T47D (cell line): Measurements from ENCODE around the gene EVA1A.

Source experiments
- DNase-seq, 2 experiments: peaks; one replicate each; pipeline versions ENCODE4 v3.0.0 to v3.0.0-alpha.2; 2011 to 2012; ENCODE audit warnings: low read depth in 1 of 2, low spot score in 1 of 2
- JUND ChIP-seq: IDR thresholded peaks from 2 replicates; pipeline ENCODE4 v1.6.1; 2012; ENCODE audit warnings: low read depth
- in situ Hi-C: cut with HindIII; loops from 2 replicates; pipeline ENCODE4 v1.10.0; 2016; ENCODE audit warnings: low sequenced_read_pairs, low pct_unique_long_range_greater_than_20kb

The EVA1A gene

DNA sequence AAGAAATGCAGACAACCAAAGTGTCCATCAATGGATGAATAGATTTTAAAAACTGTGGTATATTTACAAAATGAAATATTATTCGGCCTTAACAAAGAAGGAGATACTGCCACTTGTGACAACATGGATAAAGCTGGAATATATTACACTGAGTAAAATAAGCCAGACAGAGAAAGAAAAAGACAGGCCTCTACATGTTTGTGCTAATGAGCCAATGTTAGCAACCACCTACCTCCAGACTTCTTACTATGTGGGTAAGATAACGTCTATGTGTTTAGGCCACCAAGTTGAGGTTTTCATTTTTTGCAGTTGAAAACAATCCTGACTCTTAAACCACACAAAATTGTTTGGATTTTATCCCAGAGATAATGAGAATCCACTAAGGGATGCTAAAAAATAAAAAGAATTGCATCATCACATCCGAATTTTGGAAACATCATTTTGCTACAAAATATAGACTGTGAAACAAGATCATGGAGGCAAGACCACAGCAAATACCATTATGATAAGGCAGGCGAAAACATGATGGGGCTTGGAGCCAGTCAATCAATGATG is 47.0 kb downstream of the EVA1A start:
- DNase-seq = no peak
- no peak for TF ChIP-seq JUND
- in situ Hi-C loops = no loop called here

DNA sequence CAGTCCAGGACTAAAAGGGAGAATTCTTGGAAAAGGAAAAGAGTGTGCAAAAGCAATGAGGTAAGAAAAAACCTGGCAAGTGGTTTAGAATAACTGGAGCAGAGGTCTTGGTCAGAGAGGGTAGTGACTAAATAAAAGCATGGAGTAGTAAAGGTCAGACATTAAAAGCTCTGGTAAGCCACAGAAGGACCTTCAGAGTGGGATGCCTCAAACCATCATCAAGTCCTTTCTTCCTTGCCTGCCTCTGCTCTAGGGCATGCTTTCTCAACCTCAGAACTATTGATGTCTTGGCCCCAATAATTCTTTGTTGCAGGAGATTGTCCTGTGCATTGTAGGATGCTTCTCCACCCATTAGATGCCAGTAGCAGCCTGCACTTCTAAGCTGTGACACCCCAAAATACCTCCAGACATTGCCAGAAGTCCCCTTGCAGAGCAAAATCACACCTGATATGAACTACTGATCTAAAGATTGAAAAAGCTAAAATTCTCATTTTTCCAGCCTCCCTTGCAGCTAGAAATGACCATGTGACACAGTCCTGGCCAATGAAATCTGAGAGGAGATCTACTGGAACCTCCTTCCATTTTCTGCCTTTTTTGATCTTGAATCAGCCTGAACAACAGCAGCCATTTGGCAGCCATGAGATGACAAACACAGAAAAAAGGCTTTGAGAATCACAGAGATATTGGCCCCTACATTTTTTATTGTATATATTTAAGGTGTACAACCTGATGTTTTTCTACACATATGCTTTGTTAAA is 48.1 kb downstream of the EVA1A start:
- DNase-seq = no peak
- in situ Hi-C loops = no loop called here
- no peak for TF ChIP-seq JUND

DNA sequence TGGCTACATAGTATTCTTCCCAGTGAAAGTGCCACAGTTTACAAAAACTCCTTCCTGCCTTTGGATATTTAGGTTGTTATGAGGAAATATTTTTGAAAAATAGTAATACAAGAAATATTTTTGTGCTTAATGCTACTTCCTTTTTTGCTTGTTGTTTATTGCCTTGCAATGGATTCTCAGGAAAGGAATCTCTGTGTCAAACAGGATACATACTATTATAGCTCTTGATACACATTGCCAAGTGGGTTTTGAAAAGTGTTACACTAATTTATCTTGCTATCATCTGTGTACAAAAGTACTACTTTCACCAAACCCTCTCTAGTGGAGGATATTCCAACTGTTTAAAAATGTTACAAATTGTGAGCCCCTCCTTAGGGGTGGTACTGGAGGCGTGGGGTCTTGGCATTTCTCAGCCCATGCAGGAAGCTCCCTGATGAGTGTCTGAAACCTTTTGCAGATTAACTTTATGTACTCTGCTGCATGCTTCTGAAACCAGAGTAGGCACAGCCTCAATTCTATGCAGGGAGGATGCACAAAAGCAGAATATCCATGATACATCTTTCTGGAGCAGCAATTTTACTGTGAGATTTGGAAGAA is 54.5 kb downstream of the EVA1A start:
- no peak for TF ChIP-seq JUND
- DNase-seq = no peak
- in situ Hi-C loops = no loop called here

DNA sequence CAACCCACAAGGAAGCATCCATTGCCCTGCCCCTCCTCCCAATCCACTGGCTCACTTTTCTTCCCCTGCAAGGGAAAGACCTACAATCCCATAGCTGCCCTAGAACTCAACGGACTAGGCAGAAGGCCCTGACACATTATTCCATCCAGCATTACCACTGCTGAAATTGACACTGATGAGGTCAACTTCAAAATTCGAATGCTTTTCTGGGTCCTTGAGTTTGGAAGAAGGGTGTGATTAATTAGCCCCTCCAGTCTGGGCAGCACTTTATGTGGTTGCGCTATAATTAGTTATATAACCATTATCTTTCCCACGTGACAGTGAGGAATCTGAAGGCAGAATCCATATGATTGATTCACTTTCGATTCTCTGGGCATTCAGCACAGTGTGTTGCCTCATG is 55.7 kb downstream of the EVA1A start:
- in situ Hi-C loops = no loop called here
- no peak for DNase-seq
- no peak for TF ChIP-seq JUND

DNA sequence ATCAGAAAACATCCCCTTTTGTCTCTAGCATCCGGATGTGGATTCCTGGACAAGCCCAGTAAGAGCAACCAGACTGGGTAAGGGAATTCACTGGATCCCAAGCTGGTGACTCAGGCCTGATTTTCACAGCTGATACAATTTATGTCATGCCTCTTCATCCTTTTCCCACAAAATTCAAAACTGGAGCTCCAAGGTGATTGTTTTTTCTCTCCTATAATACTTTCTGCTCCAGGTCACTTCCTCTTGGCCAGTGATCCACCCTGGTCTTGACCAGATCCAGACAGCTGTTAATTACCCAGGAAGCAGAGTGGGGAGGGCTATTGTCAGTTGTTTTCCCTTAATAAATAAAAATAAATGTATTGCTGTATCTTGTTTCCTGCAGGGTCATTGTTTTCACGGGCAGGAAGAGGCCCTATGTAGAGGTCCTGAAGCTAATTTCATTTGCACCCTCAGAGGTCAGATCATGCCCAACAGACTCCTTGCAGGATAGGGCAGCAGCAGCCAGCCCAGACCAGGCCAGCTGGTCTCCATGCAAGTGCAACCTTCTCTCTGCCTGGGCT is 57.6 kb downstream of the EVA1A start:
- no peak for TF ChIP-seq JUND
- in situ Hi-C loops = no loop called here
- peak in 1 of 2 experiments; percentile 30 for DNase-seq

DNA sequence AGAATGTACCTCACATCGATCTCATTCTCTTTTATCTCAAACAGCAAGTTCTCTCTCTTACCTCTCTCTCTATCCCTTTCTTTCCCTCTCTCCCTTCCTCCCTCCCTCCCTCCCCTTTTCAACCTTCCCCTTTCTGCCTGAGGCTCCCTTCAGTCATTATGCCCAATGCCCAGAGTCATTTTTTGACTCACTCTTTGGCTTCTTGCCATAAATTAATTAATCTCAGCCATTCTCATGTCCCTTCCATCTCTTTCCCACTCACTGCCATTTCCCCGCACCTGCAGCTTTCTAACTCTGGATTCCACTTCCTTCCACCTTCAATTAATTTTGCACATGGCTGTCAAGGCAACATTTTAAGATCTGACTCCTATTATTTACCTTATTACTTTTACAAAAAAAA is 60.1 kb downstream of the EVA1A start:
- no peak for DNase-seq
- TF ChIP-seq JUND = no peak
- in situ Hi-C loops = no loop called here

DNA sequence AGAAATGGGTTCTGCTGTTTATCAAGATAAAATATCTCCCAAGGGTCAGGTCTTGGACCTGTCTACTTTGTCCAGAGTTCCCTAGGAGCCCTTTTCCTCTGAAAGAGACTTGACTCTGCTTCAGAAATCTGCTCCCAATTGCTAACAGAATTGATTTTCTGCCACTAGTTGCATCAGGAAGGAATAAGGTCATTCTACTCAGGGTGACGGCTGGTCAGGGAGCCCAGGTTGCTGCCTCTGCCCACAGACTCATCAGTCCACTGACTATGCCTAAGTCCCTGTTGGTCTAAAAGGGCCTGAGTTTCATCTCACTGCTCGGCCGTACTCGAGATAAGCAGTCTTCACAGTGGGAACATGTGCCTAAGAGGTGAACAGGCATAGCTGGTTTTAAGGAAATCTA is 61.2 kb downstream of the EVA1A start:
- no peak for TF ChIP-seq JUND
- no peak for DNase-seq
- in situ Hi-C loops = no loop called here

DNA sequence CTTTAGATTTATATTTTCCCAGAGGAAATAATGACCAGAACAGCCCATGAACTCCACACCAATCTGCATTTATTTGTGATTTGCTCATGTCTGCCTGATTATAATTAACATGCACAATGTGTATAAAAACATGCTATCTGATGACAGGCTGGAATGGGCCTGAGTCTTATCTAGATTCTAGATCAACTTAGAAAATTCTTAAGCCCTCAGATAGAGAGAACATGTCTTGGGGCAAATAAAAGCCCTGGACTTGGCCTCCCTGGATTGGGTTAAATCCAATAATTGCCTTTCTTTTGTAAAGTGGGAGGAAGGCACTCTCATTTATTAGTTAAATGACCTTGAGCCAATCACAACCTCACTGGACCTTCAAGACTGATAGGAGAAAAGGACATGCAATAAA is 61.8 kb downstream of the EVA1A start:
- DNase-seq = no peak
- no peak for TF ChIP-seq JUND
- in situ Hi-C loops = no loop called here

DNA sequence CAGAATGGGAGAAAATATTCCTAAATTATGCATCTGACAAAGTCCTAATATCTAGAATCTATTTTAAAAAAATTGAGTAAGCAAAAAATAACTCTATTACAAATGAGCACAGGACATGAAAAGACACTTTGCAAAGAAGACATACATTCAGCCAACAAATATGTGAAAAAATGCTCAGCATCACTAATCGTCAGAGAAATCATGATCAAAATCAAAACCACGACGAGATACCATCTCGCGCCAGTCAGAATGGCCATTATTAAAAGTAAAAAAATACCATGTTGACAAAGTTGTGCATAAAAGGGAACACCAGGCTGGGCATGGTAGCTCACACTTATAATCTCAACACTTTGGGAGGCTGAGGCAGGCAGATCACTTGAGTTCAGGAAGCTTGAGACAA is 63.5 kb downstream of the EVA1A start:
- no peak for DNase-seq
- no peak for TF ChIP-seq JUND
- in situ Hi-C loops = no loop called here

DNA sequence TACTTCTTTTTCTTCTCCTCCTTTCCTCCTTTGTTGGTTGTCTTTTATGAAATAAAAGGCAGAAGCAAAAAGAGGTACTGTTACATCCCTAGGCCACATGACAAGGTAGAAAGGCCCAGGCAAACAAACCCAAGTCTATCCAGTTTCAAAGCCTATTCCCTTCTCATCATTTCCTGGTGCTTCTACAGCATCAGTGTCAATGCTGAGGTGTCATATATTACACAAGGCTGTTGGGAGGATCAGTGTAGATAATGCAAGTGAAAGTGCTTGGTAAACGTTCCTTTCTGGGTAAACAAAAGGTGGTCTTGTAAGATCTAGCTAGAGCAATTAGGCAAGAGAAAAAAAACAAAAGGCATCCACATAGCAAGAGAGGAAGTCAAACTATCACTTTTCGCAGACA is 64.9 kb downstream of the EVA1A start:
- no peak for TF ChIP-seq JUND
- no peak for DNase-seq
- in situ Hi-C loops = no loop called here

DNA sequence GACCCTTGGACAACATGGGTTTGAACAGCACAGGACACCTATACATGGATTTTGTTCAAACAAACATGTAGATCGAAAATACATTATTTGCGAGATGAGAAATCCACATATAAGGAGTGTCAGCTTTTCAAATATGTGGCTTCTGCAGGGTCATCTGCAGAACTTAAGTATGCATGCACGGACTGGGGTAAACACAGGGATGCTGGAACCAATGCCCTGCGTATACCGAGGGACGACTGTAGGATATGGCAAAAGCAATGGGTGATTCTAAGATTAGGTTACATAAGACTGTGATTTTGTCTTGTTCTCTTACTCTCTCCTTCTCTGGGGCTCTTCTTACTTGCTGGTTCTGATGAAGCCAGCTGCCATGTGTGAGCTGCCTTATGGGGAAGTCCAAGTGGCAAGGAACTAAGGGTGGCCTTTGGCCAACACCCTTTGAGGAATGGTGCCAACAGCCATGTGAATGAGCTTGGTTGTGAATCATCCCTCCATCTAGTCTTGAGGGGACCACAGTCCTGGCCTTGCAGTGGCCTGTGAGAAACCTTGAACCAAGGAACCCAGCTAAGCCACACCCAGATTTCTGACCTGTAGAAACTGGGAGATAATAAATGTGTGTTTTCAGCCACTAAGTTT is 66.5 kb downstream of the EVA1A start:
- no peak for TF ChIP-seq JUND
- DNase-seq = no peak
- in situ Hi-C loops = no loop called here

DNA sequence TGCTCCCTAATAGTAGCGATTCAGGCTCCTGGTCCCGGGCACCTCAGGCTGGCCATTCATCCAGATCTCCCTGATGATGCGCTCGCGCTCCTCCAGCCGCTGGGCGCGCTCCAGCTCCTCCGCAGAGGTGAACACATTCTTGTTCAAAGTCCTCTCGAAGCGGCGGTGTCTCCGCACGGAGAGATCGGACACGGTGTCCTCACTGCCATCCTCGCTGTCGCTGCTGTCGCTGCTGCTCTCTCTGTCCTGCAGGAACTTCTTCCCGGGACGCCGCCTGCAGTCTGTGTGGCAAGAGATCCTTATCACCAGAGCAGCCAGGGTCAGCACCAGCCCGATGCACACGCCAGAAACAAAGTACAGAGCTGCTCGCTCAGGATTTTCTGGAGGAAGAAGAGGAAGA is 67.5 kb downstream of the EVA1A start:
- in situ Hi-C loops = no loop called here
- DNase-seq = peak; percentile 6 to 45
- TF ChIP-seq JUND = no peak
